GM23338 (cell line): ENCODE data around the gene CEP44. TPM values are rescaled to one million over a fixed set of nuclear protein-coding genes. Genes with fewer than 3 reads are reported as not detected.

ENCODE experiments used
- CREB1 ChIP-seq: fragments of 250-450 bp; sonication (Bioruptor Pico); IDR thresholded peaks from 2 replicates; pipeline ENCODE4 v1.5.0; 2020; ENCODE audit warnings: low read depth, mild to moderate bottlenecking, moderate library complexity
- CTCF ChIP-seq, 2 experiments: fragments of 200-600 bp in 1 of 2; sonication (generic) in 1 of 2; conservative IDR thresholded peaks; 2 replicates each; pipeline versions ENCODE4 v1.5.1 to v1.6.1; 2016 to 2017; ENCODE audit warnings: antibody characterized with exemption in 2 of 2, low read depth in 2 of 2, mild to moderate bottlenecking in 2 of 2, moderate library complexity in 1 of 2
- NANOG ChIP-seq: IDR thresholded peaks from 2 replicates; pipeline ENCODE4 v1.6.1; 2016; ENCODE audit warnings: antibody characterized with exemption, borderline replicate concordance
- ZNF462 ChIP-seq: fragments of 250-450 bp; sonication (Bioruptor Pico); IDR thresholded peaks from 2 replicates; pipeline ENCODE4 v1.5.0; 2020; ENCODE audit warnings: mild to moderate bottlenecking, moderate library complexity
- polyA plus RNA-seq: library from polyadenylated mRNA; unstranded; fragments of >200 nt; fragmentation: Nextera tagmentation; extraction: Ambion mirVana; gene quantifications from 2 replicates; pipeline ENCODE4 v1.2.1, GENCODE V29; 2016
- total RNA-seq: library from RNA; depleted of rRNA; stranded (reverse); fragments of >200 nt; shearing (Covaris generic); gene quantifications from 2 replicates; pipeline ENCODE4 v1.2.3, GENCODE V29; 2014; rRNA removed

Gene CEP44
- total and polyA plus RNA-seq, 2 experiments from 2014 or later, result 12.1 to 17.4 TPM

DNA sequence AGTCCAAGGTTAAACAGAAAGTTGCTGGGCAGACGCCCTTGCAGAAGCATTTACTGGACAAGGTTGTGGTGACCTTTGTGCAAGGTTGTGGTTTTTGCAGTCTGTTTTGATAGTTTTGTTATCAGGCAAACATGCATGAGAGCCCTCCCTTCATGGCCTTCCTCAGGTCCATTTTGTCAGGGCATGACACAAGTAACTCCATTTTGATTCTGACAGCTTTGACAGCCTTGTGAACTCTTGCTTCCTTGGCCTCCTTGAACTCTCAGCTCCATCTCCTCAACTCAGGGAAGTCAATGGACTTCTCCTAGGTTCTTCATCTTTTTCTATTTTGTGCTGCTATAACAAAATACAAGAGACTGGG is 97.7 kb downstream of the CEP44 start (continued):
- TF ChIP-seq CTCF (conservative IDR thresholded peaks at IDR 0.05; ENCODE audit: low read depth in 2 of 2), result no peak
- TF ChIP-seq NANOG, result no peak
- TF ChIP-seq ZNF462 (CRISPR knock-in tag), result no peak
- TF ChIP-seq CREB1, result no peak

Other genes starting within 250 kb of the CEP44 start
- gene FBXO8, start 244 bp upstream of the CEP44 start, total RNA-seq, result 7.9 and 9.4 TPM in 2 replicates
- 5.4 and 5.8 TPM in 2 replicates for gene FBXO8, start 244 bp upstream of the CEP44 start, polyA plus RNA-seq
- 4.1 and 9.1 TPM in 2 replicates for gene HPGD, start 238.6 kb downstream of the CEP44 start, total RNA-seq
- 3.9 and 5.6 TPM in 2 replicates for gene HPGD, start 238.6 kb downstream of the CEP44 start, polyA plus RNA-seq